ENCODE measurements around the gene DNAJC18.

- TF ChIP-seq CTCF (IDR thresholded peaks at IDR 0.05): no peak
- TF ChIP-seq POLR2A (IDR thresholded peaks at IDR 0.05; ENCODE audit: low read depth): no peak
These were observed 33.8 kb upstream of the DNAJC18 start for GRCh38 chr5:139473105-139473504.

All from esophagus muscularis mucosa (tissue), 3 donors.